Left ventricle myocardium inferior (tissue), 1 donor: ENCODE data around the gene VWDE. TPM values are rescaled to one million over a fixed set of nuclear protein-coding genes. Genes with fewer than 3 reads are reported as not detected.

Experiments
- DNase-seq: peaks from one replicate; pipeline ENCODE4 v3.0.0-alpha.2; 2020
- H3K27ac ChIP-seq: fragments of 200-600 bp; replicated peaks from 2 replicates; pipeline ENCODE4 v1.8.0; 2021
- H3K27me3 ChIP-seq: fragments of 200-600 bp; 2 replicates; pipeline ENCODE4 v1.8.0; 2021; ENCODE audit warnings: low read depth
- H3K36me3 ChIP-seq: fragments of 200-600 bp; 2 replicates; pipeline ENCODE4 v1.8.0; 2021
- H3K4me1 ChIP-seq: fragments of 200-600 bp; 2 replicates; pipeline ENCODE4 v1.8.0; 2021
- H3K4me3 ChIP-seq: fragments of 200-600 bp; 2 replicates; pipeline ENCODE4 v1.8.0; 2021; ENCODE audit warnings: mild to moderate bottlenecking, moderate library complexity
- H3K9me3 ChIP-seq: fragments of 200-600 bp; replicated peaks from 2 replicates; pipeline ENCODE4 v1.8.0; 2021
- intact Hi-C: fragments of 100-400 bp; cut with micrococcal nuclease; formaldehyde crosslinking; loops from one replicate; pipeline ENCODE4 v1.11.0; 2022
- total RNA-seq: library from RNA; stranded (reverse); fragmentation: NEBNext Ultra II Directional; extraction: Animal tissue kit (Norgen Biotek cat#: 25700); gene quantifications from one replicate; pipeline ENCODE4 v1.2.1, GENCODE V29; 2021
- TF ChIP-seq, protein P1 (sequence below): fragments of 200-600 bp; IDR thresholded peaks from 2 replicates; pipeline ENCODE4 v1.8.0; 2021; ENCODE audit warnings: antibody characterized with exemption, mild to moderate bottlenecking, borderline replicate concordance
- donor health status: DM: no; HTN: yes; CAD: no; lungs with severe emphysema.

Gene VWDE
- total RNA-seq, 1 donor from 2014 or later = not detected

- H3K4me3 ChIP-seq = no peak overlapping the region
- H3K36me3 ChIP-seq = no peaks in the 10 kb centered on the region
- H3K9me3 ChIP-seq = no peaks in the 10 kb centered on the region
- no peak overlapping the region for H3K27ac ChIP-seq
- DNase-seq = no peak
- TF ChIP-seq, protein P1, sequence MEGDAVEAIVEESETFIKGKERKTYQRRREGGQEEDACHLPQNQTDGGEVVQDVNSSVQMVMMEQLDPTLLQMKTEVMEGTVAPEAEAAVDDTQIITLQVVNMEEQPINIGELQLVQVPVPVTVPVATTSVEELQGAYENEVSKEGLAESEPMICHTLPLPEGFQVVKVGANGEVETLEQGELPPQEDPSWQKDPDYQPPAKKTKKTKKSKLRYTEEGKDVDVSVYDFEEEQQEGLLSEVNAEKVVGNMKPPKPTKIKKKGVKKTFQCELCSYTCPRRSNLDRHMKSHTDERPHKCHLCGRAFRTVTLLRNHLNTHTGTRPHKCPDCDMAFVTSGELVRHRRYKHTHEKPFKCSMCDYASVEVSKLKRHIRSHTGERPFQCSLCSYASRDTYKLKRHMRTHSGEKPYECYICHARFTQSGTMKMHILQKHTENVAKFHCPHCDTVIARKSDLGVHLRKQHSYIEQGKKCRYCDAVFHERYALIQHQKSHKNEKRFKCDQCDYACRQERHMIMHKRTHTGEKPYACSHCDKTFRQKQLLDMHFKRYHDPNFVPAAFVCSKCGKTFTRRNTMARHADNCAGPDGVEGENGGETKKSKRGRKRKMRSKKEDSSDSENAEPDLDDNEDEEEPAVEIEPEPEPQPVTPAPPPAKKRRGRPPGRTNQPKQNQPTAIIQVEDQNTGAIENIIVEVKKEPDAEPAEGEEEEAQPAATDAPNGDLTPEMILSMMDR = no peak
- no peaks in the 10 kb centered on the region for H3K27me3 ChIP-seq
- intact Hi-C loops = loop anchor here (5.0 to 10.0 kb wide), 3 partner anchors 253 to 893 kb away; partner anchors contain the start of gene THSD7A
- no peaks in the 10 kb centered on the region for H3K4me1 ChIP-seq
These were observed 83.3 kb downstream of the VWDE start for GRCh38 chr7:12320241-12320986.

DNA sequence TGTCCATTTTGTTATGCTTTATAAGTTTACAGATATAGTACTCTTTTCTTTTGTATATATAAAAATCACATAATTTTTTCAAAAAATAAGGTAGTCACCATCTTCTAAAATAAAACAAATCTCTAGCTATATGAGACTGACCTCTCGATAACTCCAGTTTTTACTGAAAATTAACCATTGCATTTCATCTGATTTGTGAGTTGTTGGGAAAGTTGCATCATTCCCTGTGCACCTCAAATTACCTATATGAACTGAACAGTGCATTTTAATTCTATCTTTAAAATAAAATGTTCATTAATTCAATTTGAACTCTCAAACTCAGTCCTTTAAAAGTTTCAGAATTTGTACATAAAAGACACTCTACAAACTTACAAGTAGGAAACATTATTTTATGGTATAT, 86.0 kb downstream of the VWDE start:
- Histone ChIP-seq H3K27ac (no peak overlapping the region), H3K9me3 (no peaks in the 10 kb centered on the region), H3K36me3 (no peaks in the 10 kb centered on the region), H3K4me3 (no peak overlapping the region), H3K4me1 (no peaks in the 10 kb centered on the region), H3K27me3 (no peaks in the 10 kb centered on the region)
- DNase-seq = no peak
- intact Hi-C loops = no loop called here
- TF ChIP-seq, protein P1 = no peak

DNA sequence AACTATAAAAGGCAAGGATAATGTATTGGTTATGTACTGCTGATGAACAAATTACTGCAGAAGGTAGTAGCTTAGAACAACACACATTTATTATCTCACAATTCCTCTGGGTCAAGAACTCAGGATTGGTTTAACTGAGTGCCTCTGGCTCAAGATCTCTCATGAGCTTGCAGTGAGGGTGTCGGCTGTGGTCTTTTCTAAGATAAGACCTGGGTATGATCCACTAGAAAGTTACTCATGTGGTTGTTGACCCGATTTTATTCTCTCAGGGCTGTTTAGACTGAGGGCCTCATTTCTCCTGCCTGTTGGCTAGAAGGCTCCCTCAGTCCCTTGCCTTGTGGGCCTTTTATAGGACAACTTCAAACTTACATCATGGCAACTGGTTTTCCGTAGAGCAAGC, 86.7 kb downstream of the VWDE start:
- no peaks in the 10 kb centered on the region for H3K27me3 ChIP-seq
- DNase-seq = no peak
- H3K9me3 ChIP-seq = no peaks in the 10 kb centered on the region
- no peaks in the 10 kb centered on the region for H3K36me3 ChIP-seq
- H3K27ac ChIP-seq = no peak overlapping the region
- no peak overlapping the region for H3K4me3 ChIP-seq
- intact Hi-C loops = no loop called here
- no peaks in the 10 kb centered on the region for H3K4me1 ChIP-seq
- TF ChIP-seq, protein P1 = no peak

- TF ChIP-seq, protein P1 = no peak
- H3K27me3 ChIP-seq = no peaks in the 10 kb centered on the region
- H3K4me3 ChIP-seq = no peak overlapping the region
- H3K27ac ChIP-seq = no peak overlapping the region
- no peaks in the 10 kb centered on the region for H3K9me3 ChIP-seq
- no peak for DNase-seq
- no peaks in the 10 kb centered on the region for H3K4me1 ChIP-seq
- intact Hi-C loops = no loop called here
- H3K36me3 ChIP-seq = no peaks in the 10 kb centered on the region
These were observed 88.6 kb downstream of the VWDE start for GRCh38 chr7:12315049-12315448.

- H3K27me3 ChIP-seq = no peaks in the 10 kb centered on the region
- intact Hi-C loops = no loop called here
- H3K4me3 ChIP-seq = no peak overlapping the region
- no peaks in the 10 kb centered on the region for H3K9me3 ChIP-seq
- no peak overlapping the region for H3K27ac ChIP-seq
- no peaks in the 10 kb centered on the region for H3K36me3 ChIP-seq
- no peak for DNase-seq
- TF ChIP-seq, protein P1 = no peak
- H3K4me1 ChIP-seq = no peaks in the 10 kb centered on the region
These were observed 89.5 kb downstream of the VWDE start for GRCh38 chr7:12314199-12314598.
